K562 (cell line): ENCODE measurements around the gene ADAMTSL2. TPM values are rescaled to one million over a fixed set of nuclear protein-coding genes. Genes with fewer than 3 reads are reported as not detected.

Source experiments
- ATAC-seq: fragments of 200-7000 bp; cut with Tn5 transposase; 3 replicates; pipeline ENCODE4 v1.9.1; 2020; ENCODE audit warnings: moderate library complexity
- BruUV-seq: library from RNA; stranded (reverse); fragments of 400-500 nt; replicated peaks from 2 replicates; lab custom pipeline; 2021; lab: Mats Ljungman, UMichigan
- CTCF ChIA-PET: fragments of 300-600 bp; formaldehyde crosslinking; extraction: SDS; loops from one replicate; lab custom pipeline; 2021; ENCODE audit warnings: low intra/inter-chr PET ratio; lab: Yijun Ruan, JAX
- POLR2A ChIA-PET: fragments of 300-600, 350-650 bp; sonication (Branson Sonifier 250); formaldehyde crosslinking; extraction: SDS; loops from one replicate; lab custom pipeline; 2021; ENCODE audit warnings: antibody characterized with exemption, inconsistent platforms; lab: Yijun Ruan, JAX
- DNase-seq, 4 experiments: peaks; one replicate each; pipeline versions ENCODE4 v3.0.0 to v3.0.0-alpha.2; 2011 to 2018; ENCODE audit warnings: low spot score in 3 of 4, mixed read lengths in 3 of 4; ENCODE audit errors: extremely low read depth in 1 of 4
- FAIRE-seq: peaks from 2 replicates; lab custom pipeline; 2011; peaks lifted over from hg19 to GRCh38; lab: Jason Lieb, UNC
- H2AFZ ChIP-seq: 2 replicates; pipeline ENCODE4 v1.6.0; 2011; ENCODE audit warnings: low read depth, low read length, control low read depth, inconsistent platforms
- H3K27ac ChIP-seq: fragments of 200-600 bp; 3 replicates; pipeline ENCODE4 v1.8.0; 2011; ENCODE audit warnings: low read depth, mild to moderate bottlenecking, control low read depth, inconsistent platforms, low read length, moderate library complexity, mixed read lengths; ENCODE audit errors: extremely low read depth
- H3K27me3 ChIP-seq, 2 experiments: fragments of 300-600 bp in 1 of 2; 2 replicates in 1 of 2; 3 replicates in 1 of 2; pipeline versions ENCODE4 v1.6.0 to v1.8.0; 2011; ENCODE audit warnings: inconsistent platforms in 2 of 2, low read length in 2 of 2, mild to moderate bottlenecking in 1 of 2, mixed read lengths in 1 of 2, moderate library complexity in 1 of 2; ENCODE audit not compliant: control insufficient read depth in 2 of 2, insufficient read depth in 2 of 2
- H3K36me3 ChIP-seq: fragments of 300-600 bp; 3 replicates; pipeline ENCODE4 v1.8.0; 2011; ENCODE audit warnings: mild to moderate bottlenecking, low read length, inconsistent platforms; ENCODE audit not compliant: control insufficient read depth, insufficient read depth
- H3K4me1 ChIP-seq, 2 experiments: fragments of 200-600 bp in 1 of 2; replicated peaks in 1 of 2; 2 replicates in 1 of 2; 3 replicates in 1 of 2; pipeline versions ENCODE4 v1.5.1 to v1.8.0; 2011; ENCODE audit warnings: inconsistent platforms in 2 of 2, low read length in 2 of 2, mild to moderate bottlenecking in 1 of 2, mixed read lengths in 1 of 2, moderate library complexity in 1 of 2; ENCODE audit not compliant: control insufficient read depth in 2 of 2, insufficient read depth in 2 of 2
- H3K4me2 ChIP-seq: 2 replicates; pipeline ENCODE4 v1.6.1; 2011; ENCODE audit warnings: low read length, control low read depth, inconsistent platforms, mixed read lengths; ENCODE audit not compliant: insufficient read depth
- H3K4me3 ChIP-seq: fragments of 200-600 bp; sonication (generic), shearing (Covaris generic); 2 replicates; pipeline ENCODE4 v1.5.1; 2016; ENCODE audit warnings: control low read depth, inconsistent platforms
- H3K79me2 ChIP-seq: fragments of 200-600 bp; 3 replicates; pipeline ENCODE4 v1.8.0; 2011; ENCODE audit warnings: low read length, inconsistent platforms; ENCODE audit not compliant: control insufficient read depth, insufficient read depth
- H3K9ac ChIP-seq, 2 experiments: 2 replicates each; pipeline versions ENCODE4 v1.6.0 to v1.6.1; 2011; ENCODE audit warnings: low read depth in 2 of 2, low read length in 2 of 2, control low read depth in 1 of 2, inconsistent platforms in 1 of 2, mild to moderate bottlenecking in 1 of 2, mixed read lengths in 1 of 2; ENCODE audit not compliant: insufficient read depth in 1 of 2
- H3K9me1 ChIP-seq: one replicate; pipeline ENCODE4 v1.6.0; 2011; ENCODE audit warnings: inconsistent platforms, mild to moderate bottlenecking, low read length, moderate library complexity; ENCODE audit not compliant: control insufficient read depth, insufficient read depth
- H3K9me3 ChIP-seq: replicated peaks from 2 replicates; pipeline ENCODE4 v1.5.1; 2011; ENCODE audit warnings: low read depth, low read length, inconsistent platforms; ENCODE audit not compliant: control insufficient read depth, insufficient read depth
- H4K20me1 ChIP-seq: replicated peaks from 2 replicates; pipeline ENCODE4 v1.6.1; 2011; ENCODE audit warnings: low read length, inconsistent platforms, mixed read lengths; ENCODE audit not compliant: control insufficient read depth, insufficient read depth
- CBFA2T3 ChIP-seq: fragments of 450-650 bp; IDR thresholded peaks from 2 replicates; pipeline ENCODE4 v1.6.1; 2017
- CEBPB ChIP-seq: fragments of 450-650 bp; IDR thresholded peaks from 2 replicates; pipeline ENCODE4 v1.6.1; 2016; ENCODE audit warnings: missing genetic modification characterization, missing compliant biosample characterization
- GABPA ChIP-seq: fragments of 200-800 bp; sonication (Bioruptor generic); conservative IDR thresholded peaks from 2 replicates; pipeline ENCODE4 v1.6.1; 2016; ENCODE audit warnings: low read depth, missing genetic modification characterization, missing compliant biosample characterization
- HDAC1 ChIP-seq, 2 experiments: fragments of 450-650 bp; IDR thresholded peaks; 2 replicates each; pipeline ENCODE4 v1.6.1; 2016 to 2017; ENCODE audit warnings: inconsistent platforms in 1 of 2, mild to moderate bottlenecking in 1 of 2, moderate library complexity in 1 of 2
- PHF8 ChIP-seq: fragments of 200-600 bp; sonication (generic); IDR thresholded peaks from 2 replicates; pipeline ENCODE4 v1.6.1; 2012; ENCODE audit warnings: mixed run types, mild to moderate bottlenecking, inconsistent platforms, low read length, moderate library complexity, borderline replicate concordance
- SRF ChIP-seq, 2 experiments: fragments of 250-450, 450-650 bp in 1 of 2; sonication (Bioruptor Pico) in 1 of 2; sonication (generic) in 1 of 2; formaldehyde crosslinking; IDR thresholded peaks; 2 replicates each; pipeline versions ENCODE4 v1.5.0 to v1.5.1; 2020 to 2022; ENCODE audit warnings: mild to moderate bottlenecking in 1 of 2, missing genetic modification reagents in 1 of 2
- ZKSCAN8 ChIP-seq: fragments of 200-800 bp; sonication (Bioruptor generic); IDR thresholded peaks from 2 replicates; pipeline ENCODE4 v1.6.1; 2016; ENCODE audit warnings: missing genetic modification characterization, missing compliant biosample characterization
- ZNF76 ChIP-seq: fragments of 250-450 bp; sonication (Bioruptor Pico); IDR thresholded peaks from 2 replicates; pipeline ENCODE4 v1.4.0; 2020; ENCODE audit warnings: mild to moderate bottlenecking, moderate library complexity, borderline replicate concordance
- WGBS: fragments of 100-300 bp; shearing (Covaris generic); methylation state at CpG from one replicate; pipeline ENCODE4 v1.1.6; 2016; ENCODE audit warnings: low coverage, mixed read lengths; ENCODE audit not compliant: insufficient coverage; ENCODE audit errors: missing lambda C conversion rate; 5-methylcytosine and 5-hydroxymethylcytosine counted together
- in situ Hi-C: fragments of 300-500 bp; cut with MboI; formaldehyde crosslinking; loops from 4 replicates; pipeline ENCODE4 v1.15.0; 2018; ENCODE audit warnings: inconsistent platforms, mixed read lengths
- intact Hi-C: fragments of 100-400 bp; cut with micrococcal nuclease; formaldehyde crosslinking; loops from 2 replicates; pipeline ENCODE4 v1.14.2; 2022
- polyA plus RNA-seq, 8 experiments: library from polyadenylated mRNA; depleted of rRNA in 4 of 8; stranded (reverse) in 5 of 8; unstranded in 3 of 8; fragments of >200 nt; fragmentation: Nextera tagmentation in 2 of 8; fragmentation: Illumina TruSeq in 1 of 8; extraction: Ambion mirVana in 2 of 8; extraction: Trizol in 1 of 8; gene quantifications; 2 replicates each; pipeline versions ENCODE4 v1.2.1 to v1.2.3, GENCODE V29; 2011 to 2014; ENCODE audit warnings: inconsistent platforms in 1 of 8, missing spikeins in 1 of 8
- total RNA-seq, 7 experiments: library from RNA; depleted of rRNA in 6 of 7; stranded (reverse); fragments of >200 nt in 6 of 7; fragmentation: Illumina TruSeq in 2 of 7; extraction: Trizol in 2 of 7; gene quantifications; 2 replicates each; pipeline versions ENCODE4 v1.2.1 to v1.2.3, GENCODE V29; 2011 to 2021; ENCODE audit warnings: low replicate concordance in 1 of 7
- TF ChIP-seq, protein P1 (sequence below): sonication (generic); formaldehyde crosslinking; IDR thresholded peaks from 2 replicates; pipeline ENCODE4 v1.8.1; 2022; ENCODE audit warnings: missing genetic modification reagents

Gene ADAMTSL2
- total and polyA plus RNA-seq, 9 of the 15 experiments (the other 6 are each of a cell fraction or from before 2014, with no cell fraction given) = 0.04 TPM; not detected in 8

DNA sequence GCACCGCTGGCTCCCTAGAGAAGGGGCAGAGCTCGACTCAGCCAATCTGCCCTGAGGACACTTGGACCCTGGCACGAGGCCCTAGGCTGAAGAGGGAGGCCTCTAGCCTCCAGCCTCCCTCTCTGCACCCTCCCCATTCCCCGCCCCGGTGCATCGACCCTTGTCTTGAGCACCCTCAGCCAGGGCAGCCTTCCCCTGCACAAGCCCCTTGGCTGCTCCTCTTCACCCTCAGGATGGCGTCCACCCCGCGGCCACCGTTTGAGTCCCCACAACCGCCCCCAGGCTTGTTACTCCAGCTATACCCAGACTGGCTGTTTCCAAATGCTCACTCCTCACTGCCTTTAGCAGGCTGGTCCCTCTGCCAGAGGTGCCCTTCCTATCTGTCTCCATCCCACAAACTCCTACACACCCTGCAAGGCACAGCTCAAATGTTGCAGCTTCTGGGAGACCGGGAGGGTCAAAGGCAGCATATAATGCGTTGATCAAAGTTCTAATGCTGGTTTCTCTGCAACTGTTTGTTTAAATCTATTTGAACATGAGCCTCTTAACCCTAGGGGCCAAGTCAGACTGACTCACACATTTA is 81.2 kb downstream of the ADAMTSL2 start (continued):
- TF ChIP-seq ZNF76 (CRISPR knock-in tag) = no peak

DNA sequence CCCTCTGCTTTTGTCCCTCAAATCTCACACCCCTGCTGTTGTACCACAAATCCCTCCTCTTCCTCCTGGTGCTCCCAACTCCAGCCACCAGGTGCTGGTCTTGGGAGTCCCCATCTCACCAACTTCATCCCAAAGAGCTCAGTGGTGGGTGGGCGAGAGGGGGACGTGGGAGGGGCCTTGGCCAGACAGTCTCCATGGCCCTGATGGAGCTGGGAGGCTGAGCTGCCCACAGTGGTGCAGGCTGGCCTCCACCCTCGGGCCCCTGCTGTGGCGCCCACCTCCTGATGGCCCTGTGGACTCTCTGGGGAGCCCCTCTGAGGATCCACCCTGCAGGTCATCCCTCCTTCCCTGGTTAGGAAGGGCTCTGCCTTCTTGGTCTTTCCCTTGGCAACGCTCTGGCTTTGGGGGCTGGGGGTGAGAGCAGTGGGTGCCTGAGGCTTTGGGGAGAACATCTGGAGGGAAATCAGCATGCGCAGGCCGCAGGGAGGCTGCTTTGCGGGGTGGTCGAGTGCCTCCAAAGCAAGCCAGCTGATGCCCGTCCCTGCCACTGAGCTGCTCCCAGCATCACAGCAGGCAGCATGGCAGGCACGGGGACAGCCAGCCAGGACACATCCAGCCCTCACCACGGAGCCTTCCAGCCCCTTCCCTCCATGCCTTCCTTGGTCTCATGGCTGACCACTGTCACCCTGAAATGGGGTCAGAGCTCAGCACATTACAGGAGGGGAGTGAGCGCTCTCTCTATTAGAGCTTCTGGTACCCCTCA is 82.3 kb downstream of the ADAMTSL2 start:
- no peak overlapping the region for H3K27ac ChIP-seq
- in situ Hi-C loops (no loop called here), intact Hi-C loops (no loop called here)
- H3K27me3 ChIP-seq = peaks cover 17 to 65% of the 10 kb centered on the region in 2 experiments; a peak in 4 of 5 replicates
- peaks cover 18% of the 10 kb centered on the region for H4K20me1 ChIP-seq
- no peak for ATAC-seq
- FAIRE-seq = no peak
- H3K4me1 ChIP-seq = no peaks in the 10 kb centered on the region
- H3K9me3 ChIP-seq = no peaks in the 10 kb centered on the region
- TF ChIP-seq CEBPB (tag) (no peak), HDAC1 (IDR thresholded peaks at IDR 0.05) (no peak), ZKSCAN8 (CRISPR knock-in tag) (no peak), PHF8 (no peak), SRF (CRISPR knock-in tag; IDR thresholded peaks at IDR 0.05) (no peak), GABPA (no peak), CBFA2T3 (no peak)
- TF ChIP-seq, protein P1, sequence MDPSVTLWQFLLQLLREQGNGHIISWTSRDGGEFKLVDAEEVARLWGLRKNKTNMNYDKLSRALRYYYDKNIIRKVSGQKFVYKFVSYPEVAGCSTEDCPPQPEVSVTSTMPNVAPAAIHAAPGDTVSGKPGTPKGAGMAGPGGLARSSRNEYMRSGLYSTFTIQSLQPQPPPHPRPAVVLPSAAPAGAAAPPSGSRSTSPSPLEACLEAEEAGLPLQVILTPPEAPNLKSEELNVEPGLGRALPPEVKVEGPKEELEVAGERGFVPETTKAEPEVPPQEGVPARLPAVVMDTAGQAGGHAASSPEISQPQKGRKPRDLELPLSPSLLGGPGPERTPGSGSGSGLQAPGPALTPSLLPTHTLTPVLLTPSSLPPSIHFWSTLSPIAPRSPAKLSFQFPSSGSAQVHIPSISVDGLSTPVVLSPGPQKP = no peak
- H3K9ac ChIP-seq = no peak overlapping the region
- BruUV-seq = no TSS peak
- H3K4me2 ChIP-seq = no peak overlapping the region
- no peak for DNase-seq
- H3K79me2 ChIP-seq = no peaks in the 10 kb centered on the region
- H3K36me3 ChIP-seq = no peaks in the 10 kb centered on the region
- no peak overlapping the region for H3K4me3 ChIP-seq
- H2AFZ ChIP-seq = no peak overlapping the region
- no peaks in the 10 kb centered on the region for H3K9me1 ChIP-seq
- POLR2A ChIA-PET = no interaction called here
- 0% methylated on average over 11 of the region's 13 CpGs for WGBS
- CTCF ChIA-PET = no interaction called here
